ENCODE results near the gene RNF43.

RNF43 gene

GRCh38 chr17:58414596-58414997, 2.7 kb downstream of the RNF43 start:
- no peak overlapping the region for H3K27ac ChIP-seq
- TF ChIP-seq CTCF (conservative IDR thresholded peaks at IDR 0.05): no peak

- TF ChIP-seq CTCF (conservative IDR thresholded peaks at IDR 0.05): no peak
- TF ChIP-seq ZFX (IDR thresholded peaks at IDR 0.05): no peak
- H3K27ac ChIP-seq: no peak overlapping the region
Measured at GRCh38 chr17:58413684-58414083, 3.6 kb downstream of the RNF43 start.

GRCh38 chr17:58412961-58413586, 4.3 kb downstream of the RNF43 start:
- TF ChIP-seq ZFX (IDR thresholded peaks at IDR 0.05) (no peak), CTCF (conservative IDR thresholded peaks at IDR 0.05) (no peak)
- H3K27ac ChIP-seq: no peak overlapping the region

GRCh38 chr17:58412064-58412703, 5.2 kb downstream of the RNF43 start:
- TF ChIP-seq CTCF (conservative IDR thresholded peaks at IDR 0.05) (no peak), ZFX (IDR thresholded peaks at IDR 0.05) (no peak)
- H3K27ac ChIP-seq: no peak overlapping the region

GRCh38 chr17:58411408-58411894, 5.9 kb downstream of the RNF43 start:
- TF ChIP-seq ZFX (IDR thresholded peaks at IDR 0.05): no peak
- no peak for TF ChIP-seq CTCF (conservative IDR thresholded peaks at IDR 0.05)
- H3K27ac ChIP-seq: no peak overlapping the region

- TF ChIP-seq ZFX (IDR thresholded peaks at IDR 0.05) (no peak), CTCF (conservative IDR thresholded peaks at IDR 0.05) (no peak)
- no peak overlapping the region for H3K27ac ChIP-seq
Measured at GRCh38 chr17:58410714-58411407, 6.5 kb downstream of the RNF43 start.

GRCh38 chr17:58409432-58409831, 7.9 kb downstream of the RNF43 start:
- no peak for TF ChIP-seq ZFX (IDR thresholded peaks at IDR 0.05)
- no peak for TF ChIP-seq CTCF (conservative IDR thresholded peaks at IDR 0.05)
- H3K27ac ChIP-seq: no peak overlapping the region
